Ascending aorta (tissue), 2 donors: ENCODE results near the gene PPP1R27. TPM values are rescaled to one million over a fixed set of nuclear protein-coding genes. Genes with fewer than 3 reads are reported as not detected.
A peak's percentile ranks its signal among the peaks of the same experiment; 100 is the strongest.

ENCODE experiments used
- DNase-seq, 2 donors: peaks; one replicate each; pipeline ENCODE4 v3.0.0-alpha.2; 2019; ENCODE audit warnings: low spot score in 2 of 2
- H3K27ac ChIP-seq, 2 donors: fragments of 200-600 bp; sonication (generic); one replicate each; pipeline ENCODE4 v1.5.1; 2016 to 2017; ENCODE audit warnings: mild to moderate bottlenecking in 1 of 2
- H3K27me3 ChIP-seq: fragments of 200-600 bp; sonication (generic); one replicate; pipeline ENCODE4 v1.5.1; 2017
- H3K36me3 ChIP-seq, 2 donors: fragments of 200-600 bp; sonication (generic); one replicate each; pipeline ENCODE4 v1.5.1; 2016
- H3K4me1 ChIP-seq, 2 donors: fragments of 200-600 bp; sonication (generic); one replicate each; pipeline ENCODE4 v1.5.1; 2016 to 2017; ENCODE audit warnings: mild to moderate bottlenecking in 1 of 2
- H3K4me3 ChIP-seq, 2 donors: fragments of 200-600 bp; sonication (generic); one replicate each; pipeline ENCODE4 v1.5.1; 2016 to 2017; ENCODE audit warnings: mild to moderate bottlenecking in 1 of 2
- H3K9me3 ChIP-seq, 2 donors: fragments of 200-600 bp; sonication (generic); one replicate each; pipeline ENCODE4 v1.5.1; 2016
- intact Hi-C: fragments of 100-400 bp; cut with DNase I; formaldehyde crosslinking; loops from one replicate; pipeline ENCODE4 v1.15.1; 2023
- total RNA-seq: library from RNA; depleted of rRNA; stranded (reverse); fragments of >200 nt; gene quantifications from one replicate; pipeline ENCODE4 v1.1.0, GENCODE V29; 2016
- TF ChIP-seq, protein P1 (sequence below), 3 experiments: fragments of 200-600 bp in 2 of 3; fragments of 450-650 bp in 1 of 3; sonication (generic) in 2 of 3; IDR thresholded peaks; one replicate each; pipeline ENCODE4 v1.5.1; 2016 to 2019; ENCODE audit warnings: antibody characterized with exemption in 3 of 3, mild to moderate bottlenecking in 1 of 3, moderate library complexity in 1 of 3

PPP1R27 gene
- total RNA-seq, 1 donor from 2014 or later: not detected

DNA sequence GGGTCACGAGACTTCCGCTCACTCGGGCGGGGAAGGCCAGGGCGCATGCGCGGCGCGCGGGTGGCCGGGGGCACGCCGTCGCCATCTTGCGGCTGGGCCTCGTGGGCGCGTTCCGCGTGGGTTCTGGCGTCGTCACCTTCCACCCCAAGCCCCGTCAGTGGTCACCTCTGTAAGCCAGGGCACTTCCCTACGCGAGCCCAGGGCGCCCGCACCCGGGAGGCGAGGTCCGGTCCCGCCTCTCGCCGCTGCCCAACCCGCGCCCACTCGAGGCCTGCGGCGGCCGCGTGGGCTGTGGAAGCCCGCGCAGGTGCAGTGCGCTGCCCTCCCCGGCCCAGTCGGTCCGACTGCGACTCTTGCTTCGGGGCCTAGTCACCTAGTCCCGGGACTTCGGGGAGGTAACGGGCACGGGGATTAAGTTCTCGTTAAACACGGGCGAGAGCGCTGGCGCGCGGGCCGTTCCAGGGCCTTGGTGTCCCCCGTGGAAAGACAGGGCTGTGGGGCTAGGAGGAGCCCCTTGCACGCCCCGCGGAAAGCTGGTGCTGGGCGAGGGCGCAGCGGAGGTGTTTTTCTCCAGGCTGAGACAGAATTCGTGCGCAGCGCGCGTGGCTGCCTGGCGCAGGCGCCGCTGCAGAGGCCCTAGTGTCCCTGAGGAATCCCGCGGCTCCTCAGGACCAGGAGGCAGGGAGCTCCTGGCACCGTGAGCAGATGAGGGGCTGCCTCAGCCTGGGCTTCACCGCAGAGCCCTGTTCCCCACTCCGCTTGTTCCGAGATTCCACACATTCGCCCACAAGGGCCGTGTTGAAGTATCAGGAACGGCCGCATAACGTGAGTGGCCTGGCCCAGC is 36.8 kb upstream of the PPP1R27 start:
- Histone ChIP-seq H3K4me3 (peak overlapping the region; percentile 83 to 95), H3K9me3 (no peaks in the 10 kb centered on the region), H3K27ac (peak overlapping the region; percentile 96 to 99), H3K4me1 (peaks cover 18 to 32% of the 10 kb centered on the region in 2 donors), H3K27me3 (no peaks in the 10 kb centered on the region), H3K36me3 (peaks cover 22 to 26% of the 10 kb centered on the region in 2 donors)
- DNase-seq: peak; percentile 74 to 96
- intact Hi-C loops: loop anchor here (1.0 to 5.0 kb wide), 5 partner anchors 11 to 151 kb away; partner anchors contain the start of genes ALYREF, ANAPC11, CENPX and LRRC45
- TF ChIP-seq, protein P1, sequence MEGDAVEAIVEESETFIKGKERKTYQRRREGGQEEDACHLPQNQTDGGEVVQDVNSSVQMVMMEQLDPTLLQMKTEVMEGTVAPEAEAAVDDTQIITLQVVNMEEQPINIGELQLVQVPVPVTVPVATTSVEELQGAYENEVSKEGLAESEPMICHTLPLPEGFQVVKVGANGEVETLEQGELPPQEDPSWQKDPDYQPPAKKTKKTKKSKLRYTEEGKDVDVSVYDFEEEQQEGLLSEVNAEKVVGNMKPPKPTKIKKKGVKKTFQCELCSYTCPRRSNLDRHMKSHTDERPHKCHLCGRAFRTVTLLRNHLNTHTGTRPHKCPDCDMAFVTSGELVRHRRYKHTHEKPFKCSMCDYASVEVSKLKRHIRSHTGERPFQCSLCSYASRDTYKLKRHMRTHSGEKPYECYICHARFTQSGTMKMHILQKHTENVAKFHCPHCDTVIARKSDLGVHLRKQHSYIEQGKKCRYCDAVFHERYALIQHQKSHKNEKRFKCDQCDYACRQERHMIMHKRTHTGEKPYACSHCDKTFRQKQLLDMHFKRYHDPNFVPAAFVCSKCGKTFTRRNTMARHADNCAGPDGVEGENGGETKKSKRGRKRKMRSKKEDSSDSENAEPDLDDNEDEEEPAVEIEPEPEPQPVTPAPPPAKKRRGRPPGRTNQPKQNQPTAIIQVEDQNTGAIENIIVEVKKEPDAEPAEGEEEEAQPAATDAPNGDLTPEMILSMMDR (IDR thresholded peaks at IDR 0.05): peak; percentile 27 to 53 (median 53)

DNA sequence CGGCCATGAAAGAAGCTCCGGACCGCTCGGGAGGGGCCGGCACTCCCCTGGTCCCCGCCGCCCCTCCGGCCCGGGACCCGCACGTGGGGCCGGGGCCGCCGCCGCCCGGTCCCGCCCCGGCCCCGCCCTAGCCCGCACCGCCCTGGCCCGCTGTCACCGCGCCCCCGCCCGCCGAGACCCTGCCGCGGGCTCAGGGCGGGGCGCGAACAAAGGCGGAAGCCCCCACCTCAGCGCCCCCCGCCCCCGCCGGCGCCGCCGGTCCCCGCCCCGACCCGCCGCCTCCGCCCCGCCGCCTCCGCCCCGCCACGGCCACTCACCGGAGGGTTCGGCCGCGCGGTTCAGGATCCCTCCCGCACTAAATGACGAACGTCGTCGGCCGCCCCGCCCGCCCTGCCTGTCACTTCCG is 36.1 kb upstream of the PPP1R27 start, which contains the start of gene ARHGDIA:
Gene ARHGDIA, minus strand, starts transcription at position 357 of the 406 bp plus-strand sequence. CDS start 1,407 bp downstream, outside the sequence.
- peaks cover 18 to 32% of the 10 kb centered on the region in 2 donors for H3K4me1 ChIP-seq
- no peaks in the 10 kb centered on the region for H3K9me3 ChIP-seq
- no peaks in the 10 kb centered on the region for H3K27me3 ChIP-seq
- peaks cover 22 to 29% of the 10 kb centered on the region in 2 donors for H3K36me3 ChIP-seq
- no peak for DNase-seq
- intact Hi-C loops: loop anchor here (1.0 to 5.0 kb wide), 5 partner anchors 11 to 151 kb away; partner anchors contain the start of genes ALYREF, ANAPC11, CENPX and LRRC45
- H3K4me3 ChIP-seq: peak within 1 kb of the TSS; percentile 83 to 95
- peak within 1 kb of the TSS; percentile 96 to 99 for H3K27ac ChIP-seq
- TF ChIP-seq, protein P1 (IDR thresholded peaks at IDR 0.05): no peak

DNA sequence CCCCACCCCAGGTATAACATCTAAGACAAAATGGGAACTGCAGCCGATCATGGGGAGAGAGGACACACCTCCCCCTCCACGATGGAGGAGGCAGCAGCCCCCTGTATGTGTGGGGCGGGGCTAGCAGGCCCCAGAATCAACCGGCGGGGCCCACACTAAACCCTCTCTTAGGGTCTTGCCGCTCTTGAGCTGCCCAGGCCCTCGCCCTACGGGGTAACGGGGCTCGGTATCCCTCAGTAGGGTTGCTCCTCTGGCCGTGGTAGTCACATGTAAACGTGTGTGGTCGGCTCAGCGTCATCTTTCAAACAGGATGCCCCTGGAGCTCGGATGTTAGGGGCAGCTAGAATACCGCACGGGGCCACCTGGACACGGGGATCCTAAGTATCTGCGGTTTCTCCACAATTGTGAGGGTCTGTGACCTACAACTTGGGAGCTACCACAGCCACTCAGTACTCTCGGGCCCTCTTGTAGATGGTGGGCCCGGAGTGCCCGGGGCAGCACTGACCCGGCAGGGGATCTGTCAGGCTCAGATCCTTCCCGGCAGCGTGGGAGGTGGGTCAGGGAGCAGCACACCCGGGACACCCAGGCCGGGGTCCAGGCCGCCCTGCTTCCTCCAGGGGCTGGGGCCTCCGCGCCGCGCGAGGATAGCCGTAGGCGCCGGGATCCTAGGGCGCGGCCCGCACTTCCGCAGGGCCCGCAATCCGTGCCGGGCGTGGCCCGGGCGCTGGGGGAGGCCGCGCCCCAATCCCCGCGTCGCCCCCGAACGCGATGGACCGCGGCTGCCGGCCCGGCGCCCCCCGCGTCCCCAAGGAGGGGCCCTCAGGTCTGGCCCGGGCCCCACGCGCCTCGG is 35.5 kb upstream of the PPP1R27 start:
- TF ChIP-seq, protein P1 (IDR thresholded peaks at IDR 0.05): no peak
- Histone ChIP-seq H3K4me1 (peaks cover 18 to 32% of the 10 kb centered on the region in 2 donors), H3K9me3 (no peaks in the 10 kb centered on the region), H3K4me3 (peak overlapping the region; percentile 83 to 95), H3K27ac (peak overlapping the region; percentile 96 to 99), H3K27me3 (no peaks in the 10 kb centered on the region), H3K36me3 (peaks cover 22 to 33% of the 10 kb centered on the region in 2 donors)
- DNase-seq: no peak
- intact Hi-C loops: loop anchor here (2.0 to 5.0 kb wide), 4 partner anchors 20 to 152 kb away; partner anchors contain the start of genes ALYREF, ANAPC11, CENPX and LRRC45

DNA sequence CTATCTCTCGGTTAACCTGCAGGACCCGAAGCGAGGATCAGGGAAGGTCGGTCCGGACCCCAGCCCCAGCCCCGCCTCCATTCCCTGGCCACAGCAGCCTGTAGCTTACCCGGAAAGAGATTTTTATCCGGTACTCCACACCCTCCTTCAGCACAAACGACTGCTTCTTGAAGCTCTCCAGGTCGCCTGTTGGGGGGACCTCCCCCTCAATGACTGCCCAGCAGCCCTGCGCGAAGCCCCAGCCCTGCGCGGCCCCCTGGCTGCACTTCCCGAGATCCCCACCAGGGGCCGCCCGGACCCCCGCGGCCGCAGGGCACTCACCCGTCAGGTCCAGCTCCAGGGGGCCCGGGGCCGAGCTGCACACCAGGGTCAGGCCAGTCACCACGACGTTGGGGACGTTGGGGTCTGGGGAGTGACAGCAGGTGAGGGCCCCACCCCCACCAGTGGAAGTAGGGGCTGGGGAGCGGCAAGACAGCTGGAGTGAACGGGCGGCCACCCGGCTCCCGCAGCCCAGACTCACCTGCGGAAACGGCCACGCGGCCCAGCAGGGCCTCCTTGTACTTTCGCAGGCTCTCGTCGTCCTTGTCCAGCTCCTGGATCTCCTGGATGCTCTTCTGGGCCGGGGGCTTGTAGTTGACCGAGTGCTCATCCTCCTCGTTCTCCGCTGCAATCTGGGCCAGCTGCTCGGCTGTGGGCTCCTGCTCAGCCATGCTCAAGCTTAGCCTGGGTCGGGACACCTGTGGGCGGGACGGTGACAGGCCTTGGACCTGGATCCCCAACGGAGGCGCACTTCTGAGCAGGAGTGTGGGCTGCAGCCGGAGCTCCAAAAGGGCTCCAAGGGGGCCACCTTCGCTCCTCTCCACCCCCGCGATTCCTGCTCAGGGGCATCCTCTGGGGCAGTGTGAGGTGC is 34.6 kb upstream of the PPP1R27 start:
- peak overlapping the region; percentile 83 to 95 for H3K4me3 ChIP-seq
- DNase-seq: no peak
- TF ChIP-seq, protein P1 (IDR thresholded peaks at IDR 0.05): peak; percentile 83 to 91 (median 85)
- no peaks in the 10 kb centered on the region for H3K9me3 ChIP-seq
- peaks cover 18 to 32% of the 10 kb centered on the region in 2 donors for H3K4me1 ChIP-seq
- H3K36me3 ChIP-seq: peaks cover 22 to 41% of the 10 kb centered on the region in 2 donors
- intact Hi-C loops: loop anchor here (2.0 to 10.0 kb wide), 5 partner anchors 21 to 355 kb away; partner anchors contain the start of genes ACTG1, ALYREF, ANAPC11 and CENPX
- no peaks in the 10 kb centered on the region for H3K27me3 ChIP-seq
- H3K27ac ChIP-seq: peak overlapping the region; percentile 96 to 99
